HepG2 (cell line): Measurements from ENCODE around the gene HPS1. TPM values are rescaled to one million over a fixed set of nuclear protein-coding genes. Genes with fewer than 3 reads are reported as not detected.

ENCODE experiments used
- ATAC-seq: fragments of 200-7000 bp; cut with Tn5 transposase; 3 replicates; pipeline ENCODE4 v1.9.1; 2020; ENCODE audit warnings: mild to moderate bottlenecking, moderate library complexity
- BruUV-seq: library from RNA; stranded (reverse); fragments of 400-500 nt; replicated peaks from 2 replicates; lab custom pipeline; 2021; lab: Mats Ljungman, UMichigan
- CTCF ChIA-PET: fragments of 300-600 bp; formaldehyde crosslinking; extraction: SDS; loops from one replicate; lab custom pipeline; 2021; ENCODE audit warnings: low total read pairs, inconsistent platforms, low intra/inter-chr PET ratio; lab: Yijun Ruan, JAX
- POLR2A ChIA-PET: fragments of 350-600 bp; sonication (Branson Sonifier 250); formaldehyde crosslinking; loops from one replicate; lab custom pipeline; 2020; ENCODE audit warnings: antibody characterized with exemption, inconsistent platforms; lab: Yijun Ruan, JAX
- DNase-seq: peaks from one replicate; pipeline ENCODE4 v3.0.0-alpha.2; 2015; ENCODE audit warnings: low spot score
- FAIRE-seq: peaks from 3 replicates; lab custom pipeline; 2011; peaks lifted over from hg19 to GRCh38; lab: Jason Lieb, UNC
- H2AFZ ChIP-seq: one replicate; pipeline ENCODE4 v1.6.1; 2011; ENCODE audit warnings: low read length, inconsistent platforms
- H3K27ac ChIP-seq: fragments of 300-600 bp; 3 replicates; pipeline ENCODE4 v1.8.0; 2011; ENCODE audit warnings: mixed run types, mild to moderate bottlenecking, mixed read lengths, low read length, inconsistent platforms; ENCODE audit not compliant: insufficient read depth; ENCODE audit errors: extremely low read length
- H3K27me3 ChIP-seq, 2 experiments: fragments of 200-600 bp in 1 of 2; 2 replicates in 1 of 2; 3 replicates in 1 of 2; pipeline versions ENCODE4 v1.6.0 to v1.8.0; 2011; ENCODE audit warnings: low read length in 2 of 2, mild to moderate bottlenecking in 2 of 2, moderate library complexity in 2 of 2, inconsistent platforms in 1 of 2; ENCODE audit not compliant: insufficient read depth in 2 of 2, control insufficient read depth in 1 of 2
- H3K36me3 ChIP-seq, 2 experiments: fragments of 200-600 bp in 1 of 2; replicated peaks in 1 of 2; 2 replicates in 1 of 2; 3 replicates in 1 of 2; pipeline versions ENCODE4 v1.5.1 to v1.8.0; 2011; ENCODE audit warnings: low read length in 2 of 2, inconsistent platforms in 1 of 2; ENCODE audit not compliant: insufficient read depth in 2 of 2, control insufficient read depth in 1 of 2
- H3K4me1 ChIP-seq: 2 replicates; pipeline ENCODE4 v1.5.1; 2012; ENCODE audit warnings: low read length, inconsistent platforms; ENCODE audit not compliant: insufficient read depth
- H3K4me2 ChIP-seq: 2 replicates; pipeline ENCODE4 v1.6.0; 2011; ENCODE audit warnings: low read depth, low read length, inconsistent platforms
- H3K4me3 ChIP-seq, 3 experiments: fragments of 200-600 bp in 1 of 3; sonication (generic), shearing (Covaris generic) in 1 of 3; replicated peaks in 1 of 3; 2 replicates each; pipeline ENCODE4 v1.5.1; 2011 to 2016; ENCODE audit warnings: low read length in 3 of 3, inconsistent platforms in 2 of 3, low read depth in 2 of 3, mild to moderate bottlenecking in 2 of 3, control low read depth in 1 of 3, mixed read lengths in 1 of 3; ENCODE audit not compliant: insufficient read depth in 1 of 3
- H3K79me2 ChIP-seq: one replicate; pipeline ENCODE4 v1.6.1; 2011; ENCODE audit warnings: low read length, inconsistent platforms; ENCODE audit not compliant: insufficient read depth
- H3K9ac ChIP-seq: 2 replicates; pipeline ENCODE4 v1.6.0; 2011; ENCODE audit warnings: mild to moderate bottlenecking, low read depth, low read length, inconsistent platforms; ENCODE audit not compliant: insufficient read depth
- H3K9me3 ChIP-seq: 2 replicates; pipeline ENCODE4 v1.5.1; 2012; ENCODE audit warnings: mild to moderate bottlenecking, low read length
- H4K20me1 ChIP-seq: 2 replicates; pipeline ENCODE4 v1.6.0; 2011; ENCODE audit warnings: inconsistent platforms, mild to moderate bottlenecking, low read length, moderate library complexity; ENCODE audit not compliant: insufficient read depth
- ARNTL ChIP-seq: sonication (generic); formaldehyde crosslinking; IDR thresholded peaks from 2 replicates; pipeline ENCODE4 v1.4.0; 2020; ENCODE audit warnings: mild to moderate bottlenecking, missing genetic modification reagents
- ATRX ChIP-seq: sonication (generic); formaldehyde crosslinking; IDR thresholded peaks from 2 replicates; pipeline ENCODE4 v1.4.0; 2020; ENCODE audit warnings: missing genetic modification reagents, borderline replicate concordance
- HMGA1 ChIP-seq: sonication (generic); formaldehyde crosslinking; conservative IDR thresholded peaks from 2 replicates; pipeline ENCODE4 v1.4.0; 2020; ENCODE audit warnings: missing genetic modification reagents
- NONO ChIP-seq, 2 experiments: fragments of 450-650 bp in 1 of 2; sonication (generic) in 1 of 2; formaldehyde crosslinking in 1 of 2; IDR thresholded peaks in 1 of 2; conservative IDR thresholded peaks in 1 of 2; 2 replicates each; pipeline versions ENCODE4 v1.6.1 to v1.8.0; 2017 to 2022; ENCODE audit warnings: mild to moderate bottlenecking in 1 of 2, missing genetic modification reagents in 1 of 2, moderate library complexity in 1 of 2
- RBM22 ChIP-seq: fragments of 200-400 bp; formaldehyde crosslinking; optimal IDR thresholded peaks from 2 replicates; pipeline ENCODE3; 2017; ENCODE audit warnings: mild to moderate bottlenecking, low read length, moderate library complexity
- SETDB1 ChIP-seq: sonication (generic); formaldehyde crosslinking; IDR thresholded peaks from 2 replicates; pipeline ENCODE4 v1.5.1; 2020; ENCODE audit warnings: missing genetic modification reagents, mild to moderate bottlenecking, borderline replicate concordance
- TBL1XR1 ChIP-seq: fragments of 150-350 bp; IDR thresholded peaks from 2 replicates; pipeline ENCODE4 v1.6.1; 2014; ENCODE audit warnings: borderline replicate concordance, low read length; ENCODE audit not compliant: partially characterized antibody
- ZFP36L2 ChIP-seq: sonication (generic); formaldehyde crosslinking; IDR thresholded peaks from 2 replicates; pipeline ENCODE4 v1.4.0; 2020; ENCODE audit warnings: missing genetic modification reagents
- ZFP62 ChIP-seq: sonication (generic); formaldehyde crosslinking; IDR thresholded peaks from 2 replicates; pipeline ENCODE4 v1.4.0; 2020; ENCODE audit warnings: missing genetic modification reagents
- ZKSCAN1 ChIP-seq: fragments of 150-350 bp; IDR thresholded peaks from 2 replicates; pipeline ENCODE4 v1.6.1; 2014; ENCODE audit warnings: low read length
- ZNF337 ChIP-seq: sonication (generic); formaldehyde crosslinking; IDR thresholded peaks from 2 replicates; pipeline ENCODE4 v1.5.1; 2020; ENCODE audit warnings: missing genetic modification reagents, low read depth, mild to moderate bottlenecking, borderline replicate concordance
- WGBS: methylation state at CpG from one replicate; pipeline ENCODE4 v1.1.6; 2017; ENCODE audit warnings: low lambda C conversion rate; 5-methylcytosine and 5-hydroxymethylcytosine counted together
- in situ Hi-C: cut with HindIII; loops from 2 replicates; pipeline ENCODE4 v1.10.0; 2017; ENCODE audit warnings: low pct_unique_long_range_greater_than_20kb; ENCODE audit not compliant: extremely low pct_ligation_motif_present
- intact Hi-C: fragments of 100-400 bp; cut with micrococcal nuclease; formaldehyde crosslinking; loops from one replicate; pipeline ENCODE4 v1.10.0; 2022; ENCODE audit not compliant: unreplicated experiment
- polyA plus RNA-seq, 8 experiments: library from polyadenylated mRNA; depleted of rRNA in 3 of 8; stranded (reverse) in 7 of 8; unstranded in 1 of 8; fragments of >200 nt; fragmentation: Illumina TruSeq in 4 of 8; extraction: Trizol in 4 of 8; gene quantifications; 2 replicates each; pipeline versions ENCODE4 v1.2.1 to v1.2.3, GENCODE V29; 2011 to 2016; ENCODE audit warnings: low read depth in 4 of 8, missing spikeins in 1 of 8, mixed read lengths in 1 of 8; ENCODE audit not compliant: insufficient read depth in 1 of 8
- total RNA-seq, 5 experiments: library from RNA; depleted of rRNA; stranded (reverse); fragments of >200 nt; fragmentation: Illumina TruSeq; extraction: Trizol; gene quantifications; 2 replicates each; pipeline ENCODE4 v1.2.3, GENCODE V29; 2016; ENCODE audit warnings: low read depth in 1 of 5
- TF ChIP-seq, protein P1 (sequence below): sonication (generic); formaldehyde crosslinking; IDR thresholded peaks from 2 replicates; pipeline ENCODE4 v1.9.0; 2022; ENCODE audit warnings: missing genetic modification reagents, mild to moderate bottlenecking, borderline replicate concordance
- TF ChIP-seq, protein P2 (sequence below): sonication (generic); formaldehyde crosslinking; IDR thresholded peaks from 2 replicates; pipeline ENCODE4 v1.5.0; 2020; ENCODE audit warnings: missing genetic modification reagents
- TF ChIP-seq, protein P3 (sequence below): sonication (generic); formaldehyde crosslinking; IDR thresholded peaks from 2 replicates; pipeline ENCODE4 v1.5.0; 2020; ENCODE audit warnings: missing genetic modification reagents, mild to moderate bottlenecking, borderline replicate concordance

HPS1 gene
- total and polyA plus RNA-seq, 2 of the 13 experiments (the other 11 are each of a cell fraction or from before 2014, with no cell fraction given): 24.6 to 25.8 TPM

DNA sequence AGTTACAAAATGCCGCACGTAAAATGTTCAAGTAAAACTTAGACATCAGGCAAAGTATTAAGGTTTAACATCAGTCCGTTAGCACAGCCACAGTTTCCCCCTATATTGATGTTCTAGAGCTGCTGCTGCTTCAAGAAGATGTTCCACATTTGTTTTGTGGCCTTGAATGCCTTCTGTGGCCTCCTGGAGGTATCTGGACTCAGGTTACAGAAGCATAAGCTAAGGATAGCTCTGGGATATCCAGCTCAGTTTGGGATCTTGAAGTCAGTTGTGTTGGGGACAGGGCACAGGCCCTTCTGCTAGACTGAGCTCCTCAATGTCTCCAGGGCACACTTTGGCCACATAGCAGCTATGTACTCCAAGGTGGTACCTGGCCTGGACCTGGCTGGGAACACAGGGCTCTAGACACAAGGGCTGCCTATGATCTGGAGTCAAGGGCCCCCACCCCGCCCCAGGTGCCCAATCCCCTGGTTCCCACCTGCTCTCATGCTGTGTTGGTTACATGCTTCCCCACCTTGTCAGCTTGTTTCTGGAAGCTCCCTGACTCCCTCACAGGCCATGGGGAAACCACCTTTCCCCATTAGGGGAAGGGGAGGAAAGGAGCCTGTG, 36.5 kb downstream of the HPS1 start:
- intact Hi-C loops (no loop called here), in situ Hi-C loops (no loop called here)
- Histone ChIP-seq H3K27ac (no peak overlapping the region), H3K27me3 (no peaks in the 10 kb centered on the region), H3K4me3 (no peak overlapping the region), H3K4me2 (no peak overlapping the region), H3K9ac (no peak overlapping the region), H3K36me3 (no peaks in the 10 kb centered on the region), H4K20me1 (no peaks in the 10 kb centered on the region), H3K9me3 (no peaks in the 10 kb centered on the region), H2AFZ (no peak overlapping the region), H3K79me2 (no peaks in the 10 kb centered on the region), H3K4me1 (peaks cover 10% of the 10 kb centered on the region)
- DNase-seq (no peak), ATAC-seq (no peak), FAIRE-seq (no peak)
- no TSS peak for BruUV-seq
- ChIA-PET POLR2A (interaction anchor here (0.6 kb wide), 1 partner anchor 1002 kb away, joined by 3 read pairs; no protein-coding TSS in a partner anchor), CTCF (no interaction called here)
- no peak for TF ChIP-seq HMGA1
- TF ChIP-seq RBM22: no peak
- TF ChIP-seq ARNTL (CRISPR knock-in tag): no peak
- TF ChIP-seq, protein P1, sequence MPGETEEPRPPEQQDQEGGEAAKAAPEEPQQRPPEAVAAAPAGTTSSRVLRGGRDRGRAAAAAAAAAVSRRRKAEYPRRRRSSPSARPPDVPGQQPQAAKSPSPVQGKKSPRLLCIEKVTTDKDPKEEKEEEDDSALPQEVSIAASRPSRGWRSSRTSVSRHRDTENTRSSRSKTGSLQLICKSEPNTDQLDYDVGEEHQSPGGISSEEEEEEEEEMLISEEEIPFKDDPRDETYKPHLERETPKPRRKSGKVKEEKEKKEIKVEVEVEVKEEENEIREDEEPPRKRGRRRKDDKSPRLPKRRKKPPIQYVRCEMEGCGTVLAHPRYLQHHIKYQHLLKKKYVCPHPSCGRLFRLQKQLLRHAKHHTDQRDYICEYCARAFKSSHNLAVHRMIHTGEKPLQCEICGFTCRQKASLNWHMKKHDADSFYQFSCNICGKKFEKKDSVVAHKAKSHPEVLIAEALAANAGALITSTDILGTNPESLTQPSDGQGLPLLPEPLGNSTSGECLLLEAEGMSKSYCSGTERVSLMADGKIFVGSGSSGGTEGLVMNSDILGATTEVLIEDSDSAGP (CRISPR knock-in tag): no peak
- no peak for TF ChIP-seq ZFP62 (CRISPR knock-in tag)
- no peak for TF ChIP-seq ATRX (CRISPR knock-in tag)
- no peak for TF ChIP-seq SETDB1 (CRISPR knock-in tag)
- no peak for TF ChIP-seq ZNF337
- TF ChIP-seq, protein P2, sequence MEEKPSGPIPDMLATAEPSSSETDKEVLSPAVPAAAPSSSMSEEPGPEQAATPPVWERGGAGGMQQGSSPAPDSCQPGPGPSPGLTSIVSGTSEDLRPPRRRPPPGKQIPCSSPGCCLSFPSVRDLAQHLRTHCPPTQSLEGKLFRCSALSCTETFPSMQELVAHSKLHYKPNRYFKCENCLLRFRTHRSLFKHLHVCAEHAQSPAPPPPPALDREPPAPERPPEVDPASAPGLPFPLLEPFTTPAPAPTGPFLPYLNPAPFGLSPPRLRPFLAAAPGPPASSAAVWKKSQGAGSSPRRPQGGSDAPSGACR: no peak
- TF ChIP-seq, protein P3, sequence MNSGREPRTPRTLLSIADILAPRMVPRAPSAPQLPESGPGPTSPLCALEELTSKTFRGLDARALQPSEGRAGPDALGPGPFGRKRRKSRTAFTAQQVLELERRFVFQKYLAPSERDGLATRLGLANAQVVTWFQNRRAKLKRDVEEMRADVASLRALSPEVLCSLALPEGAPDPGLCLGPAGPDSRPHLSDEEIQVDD (CRISPR knock-in tag): no peak
- TF ChIP-seq TBL1XR1: no peak
- TF ChIP-seq ZKSCAN1: no peak
- no peak for TF ChIP-seq ZFP36L2
- no peak for TF ChIP-seq NONO (IDR thresholded peaks at IDR 0.05)
- TF ChIP-seq NONO (CRISPR knock-in tag; conservative IDR thresholded peaks at IDR 0.05): no peak
- 92% methylated on average over 3 of the region's 4 CpGs for WGBS
